Measurements from ENCODE around the gene TTC3.

Gene TTC3

GRCh38 chr21:37244501-37245095 lies 171.5 kb downstream of the TTC3 start:
- Histone ChIP-seq H3K9me3 (ENCODE audit: insufficient read depth, low read depth, low read length) (no peaks in the 10 kb centered on the region), H3K4me1 (ENCODE audit: control insufficient read depth in 1 of 2, insufficient read depth in 2 of 2, low read length in 2 of 2) (peaks cover 0 to 7% of the 10 kb centered on the region in 2 experiments), H4K91ac (ENCODE audit: low read depth, low read length) (no peak overlapping the region), H3K27ac (ENCODE audit: low read depth, low read length) (no peak overlapping the region), H3K4me2 (ENCODE audit: low read length) (no peak overlapping the region), H2BK120ac (ENCODE audit: insufficient read depth, low read length, poor library complexity) (no peak overlapping the region), H2AK5ac (ENCODE audit: low read length) (no peak overlapping the region), H3K23ac (ENCODE audit: low read length) (no peak overlapping the region), H3K79me1 (ENCODE audit: low read length) (no peaks in the 10 kb centered on the region), H3K4me3 (ENCODE audit: low read depth, low read length) (no peak overlapping the region), H2BK5ac (ENCODE audit: low read depth, low read length, poor library complexity) (no peak overlapping the region), H3K18ac (ENCODE audit: low read length) (peak overlapping the region; percentile 12), H3K79me2 (ENCODE audit: control insufficient read depth, insufficient read depth, low read length, poor library complexity) (no peaks in the 10 kb centered on the region), H4K8ac (ENCODE audit: low read depth, low read length) (no peak overlapping the region), H3K27me3 (ENCODE audit: insufficient read depth, low read length) (no peaks in the 10 kb centered on the region), H3K9ac (ENCODE audit: low read length) (no peak overlapping the region), H3K14ac (ENCODE audit: low read length) (no peak overlapping the region), H3K36me3 (ENCODE audit: control insufficient read depth in 1 of 2, insufficient read depth in 2 of 2, low read length in 2 of 2) (no peaks in the 10 kb centered on the region), H4K12ac (ENCODE audit: low read depth, low read length) (no peak overlapping the region), H2AFZ (ENCODE audit: insufficient read depth, low read length, poor library complexity) (no peak overlapping the region), H3K4ac (ENCODE audit: low read depth, low read length) (peak overlapping the region; percentile 39), H2BK12ac (ENCODE audit: low read length) (no peak overlapping the region)
- no peak for DNase-seq
- no CpG with 5 or more reads among the region's 12 CpGs for WGBS (ENCODE audit: extremely low coverage, insufficient coverage, insufficient read length)

DNA sequence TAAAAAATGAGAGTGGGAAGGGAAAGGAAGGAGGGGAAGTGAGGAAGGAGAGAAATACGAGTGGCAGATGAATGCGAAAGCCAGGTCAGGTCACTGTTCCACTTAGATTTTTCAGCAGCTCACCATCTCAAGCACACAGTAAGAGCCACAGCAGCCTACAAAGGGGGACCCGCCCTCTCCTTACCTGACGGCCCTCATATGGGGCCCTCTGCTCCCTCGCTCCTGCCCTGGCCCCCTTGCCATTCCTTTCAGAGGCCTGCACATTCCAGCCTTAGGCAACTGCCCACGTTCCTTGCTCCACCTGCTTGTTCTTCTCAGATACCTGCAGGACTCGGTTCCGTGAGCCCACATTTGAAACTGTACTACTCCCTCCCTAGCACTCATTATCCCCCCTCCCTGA lies 172.1 kb downstream of the TTC3 start:
- Histone ChIP-seq H2AFZ (ENCODE audit: insufficient read depth, low read length, poor library complexity) (no peak overlapping the region), H3K23ac (ENCODE audit: low read length) (no peak overlapping the region), H3K27ac (ENCODE audit: low read depth, low read length) (no peak overlapping the region), H3K4me3 (ENCODE audit: low read depth, low read length) (no peak overlapping the region), H4K8ac (ENCODE audit: low read depth, low read length) (no peak overlapping the region), H3K18ac (ENCODE audit: low read length) (no peak overlapping the region), H2AK5ac (ENCODE audit: low read length) (no peak overlapping the region), H4K91ac (ENCODE audit: low read depth, low read length) (no peak overlapping the region), H3K4me1 (ENCODE audit: control insufficient read depth in 1 of 2, insufficient read depth in 2 of 2, low read length in 2 of 2) (peaks cover 0 to 7% of the 10 kb centered on the region in 2 experiments), H2BK120ac (ENCODE audit: insufficient read depth, low read length, poor library complexity) (no peak overlapping the region), H3K79me2 (ENCODE audit: control insufficient read depth, insufficient read depth, low read length, poor library complexity) (no peaks in the 10 kb centered on the region), H3K9ac (ENCODE audit: low read length) (no peak overlapping the region), H3K36me3 (ENCODE audit: control insufficient read depth in 1 of 2, insufficient read depth in 2 of 2, low read length in 2 of 2) (no peaks in the 10 kb centered on the region), H3K4me2 (ENCODE audit: low read length) (no peak overlapping the region), H2BK5ac (ENCODE audit: low read depth, low read length, poor library complexity) (no peak overlapping the region), H2BK12ac (ENCODE audit: low read length) (no peak overlapping the region), H3K4ac (ENCODE audit: low read depth, low read length) (no peak overlapping the region), H3K14ac (ENCODE audit: low read length) (no peak overlapping the region), H3K79me1 (ENCODE audit: low read length) (no peaks in the 10 kb centered on the region), H4K12ac (ENCODE audit: low read depth, low read length) (no peak overlapping the region), H3K27me3 (ENCODE audit: insufficient read depth, low read length) (no peaks in the 10 kb centered on the region), H3K9me3 (ENCODE audit: insufficient read depth, low read depth, low read length) (no peaks in the 10 kb centered on the region)
- peak; percentile 19 to 60 for DNase-seq
- WGBS (ENCODE audit: extremely low coverage, insufficient coverage, insufficient read length), result 100% methylated on average over 1 of the region's 8 CpGs

DNA sequence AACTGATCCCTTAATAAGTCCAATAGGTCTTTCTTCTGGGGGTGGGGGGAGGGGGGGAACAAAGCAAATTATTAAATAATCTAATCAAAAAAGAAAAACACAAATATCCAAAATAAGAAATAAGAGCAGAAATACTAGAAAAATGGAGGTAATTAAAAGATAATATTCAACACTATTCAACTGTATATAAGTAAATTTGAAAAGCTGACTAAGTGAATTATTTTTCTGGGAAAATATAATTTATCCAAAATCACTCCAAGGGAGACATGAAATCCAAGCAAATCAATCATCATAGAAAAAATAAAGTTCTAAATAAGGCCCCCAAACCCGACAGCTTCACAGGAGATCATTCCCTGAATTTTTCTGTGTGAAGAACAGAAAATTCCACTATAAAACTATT lies 175.2 kb downstream of the TTC3 start:
- H4K12ac ChIP-seq (ENCODE audit: low read depth, low read length), result no peak overlapping the region
- H4K8ac ChIP-seq (ENCODE audit: low read depth, low read length), result no peak overlapping the region
- no peak overlapping the region for H3K4me3 ChIP-seq (ENCODE audit: low read depth, low read length)
- H3K36me3 ChIP-seq (ENCODE audit: control insufficient read depth in 1 of 2, insufficient read depth in 2 of 2, low read length in 2 of 2), result no peaks in the 10 kb centered on the region
- no peak overlapping the region for H3K23ac ChIP-seq (ENCODE audit: low read length)
- H3K18ac ChIP-seq (ENCODE audit: low read length), result no peak overlapping the region
- H2AFZ ChIP-seq (ENCODE audit: insufficient read depth, low read length, poor library complexity), result no peak overlapping the region
- no peak overlapping the region for H2BK120ac ChIP-seq (ENCODE audit: insufficient read depth, low read length, poor library complexity)
- H3K27ac ChIP-seq (ENCODE audit: low read depth, low read length), result no peak overlapping the region
- peaks cover 0 to 7% of the 10 kb centered on the region in 2 experiments for H3K4me1 ChIP-seq (ENCODE audit: control insufficient read depth in 1 of 2, insufficient read depth in 2 of 2, low read length in 2 of 2)
- DNase-seq, result no peak
- no peak overlapping the region for H2BK5ac ChIP-seq (ENCODE audit: low read depth, low read length, poor library complexity)
- H3K4me2 ChIP-seq (ENCODE audit: low read length), result no peak overlapping the region
- no CpG with 5 or more reads among the region's 1 CpG for WGBS (ENCODE audit: extremely low coverage, insufficient coverage, insufficient read length)
- H4K91ac ChIP-seq (ENCODE audit: low read depth, low read length), result no peak overlapping the region
- no peak overlapping the region for H3K14ac ChIP-seq (ENCODE audit: low read length)
- no peak overlapping the region for H2BK12ac ChIP-seq (ENCODE audit: low read length)
- no peaks in the 10 kb centered on the region for H3K79me1 ChIP-seq (ENCODE audit: low read length)
- H3K4ac ChIP-seq (ENCODE audit: low read depth, low read length), result no peak overlapping the region
- no peaks in the 10 kb centered on the region for H3K9me3 ChIP-seq (ENCODE audit: insufficient read depth, low read depth, low read length)
- H3K27me3 ChIP-seq (ENCODE audit: insufficient read depth, low read length), result no peaks in the 10 kb centered on the region
- H3K9ac ChIP-seq (ENCODE audit: low read length), result no peak overlapping the region
- no peak overlapping the region for H2AK5ac ChIP-seq (ENCODE audit: low read length)
- peaks cover 2% of the 10 kb centered on the region for H3K79me2 ChIP-seq (ENCODE audit: control insufficient read depth, insufficient read depth, low read length, poor library complexity)

DNA sequence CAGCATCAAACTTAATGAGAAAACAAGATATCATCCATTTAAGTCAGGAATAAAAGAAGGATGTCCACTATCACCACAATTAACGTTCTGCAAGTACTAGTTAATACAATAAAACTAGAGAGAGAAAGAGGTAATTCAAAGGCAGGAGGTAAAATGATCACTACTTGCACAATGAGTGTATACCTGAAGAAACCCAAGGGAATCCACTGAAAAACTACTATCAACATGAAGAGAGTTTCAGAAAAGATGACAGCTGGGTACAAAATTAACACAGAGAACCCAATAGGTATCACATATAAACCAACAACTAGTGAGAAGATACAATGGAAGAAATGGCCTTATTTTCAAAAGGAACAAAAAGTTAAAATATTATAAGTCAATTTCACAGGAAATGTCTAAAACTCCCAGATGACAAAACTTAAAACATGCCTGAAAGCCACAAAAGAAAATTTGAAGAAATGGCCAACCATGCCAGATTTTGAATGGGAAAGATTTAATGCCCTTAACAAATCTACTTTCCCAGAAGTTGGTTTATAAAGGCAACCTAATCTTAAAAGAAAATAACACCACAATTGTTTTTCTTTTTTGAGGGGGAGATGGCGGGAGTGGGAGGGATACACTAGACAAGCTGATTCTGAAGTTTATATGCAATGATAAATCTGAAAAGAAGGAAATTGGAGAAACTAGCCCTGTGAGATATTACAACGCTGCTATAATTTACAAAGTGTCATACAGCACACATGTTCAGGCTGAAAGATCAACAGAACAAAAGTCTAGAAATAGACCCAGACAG lies 176.3 kb downstream of the TTC3 start:
- H3K14ac ChIP-seq (ENCODE audit: low read length), result no peak overlapping the region
- no peaks in the 10 kb centered on the region for H3K79me1 ChIP-seq (ENCODE audit: low read length)
- H3K23ac ChIP-seq (ENCODE audit: low read length), result no peak overlapping the region
- no peak overlapping the region for H2AFZ ChIP-seq (ENCODE audit: insufficient read depth, low read length, poor library complexity)
- WGBS (ENCODE audit: extremely low coverage, insufficient coverage, insufficient read length), result no CpG with 5 or more reads among the region's 3 CpGs
- no peak overlapping the region for H2BK12ac ChIP-seq (ENCODE audit: low read length)
- H3K18ac ChIP-seq (ENCODE audit: low read length), result no peak overlapping the region
- H3K9me3 ChIP-seq (ENCODE audit: insufficient read depth, low read depth, low read length), result no peaks in the 10 kb centered on the region
- no peak overlapping the region for H4K91ac ChIP-seq (ENCODE audit: low read depth, low read length)
- no peaks in the 10 kb centered on the region for H3K36me3 ChIP-seq (ENCODE audit: control insufficient read depth in 1 of 2, insufficient read depth in 2 of 2, low read length in 2 of 2)
- H4K8ac ChIP-seq (ENCODE audit: low read depth, low read length), result no peak overlapping the region
- H3K9ac ChIP-seq (ENCODE audit: low read length), result no peak overlapping the region
- no peak overlapping the region for H2BK5ac ChIP-seq (ENCODE audit: low read depth, low read length, poor library complexity)
- no peak overlapping the region for H2BK120ac ChIP-seq (ENCODE audit: insufficient read depth, low read length, poor library complexity)
- no peak for DNase-seq
- H3K4me2 ChIP-seq (ENCODE audit: low read length), result no peak overlapping the region
- peaks cover 2% of the 10 kb centered on the region for H3K79me2 ChIP-seq (ENCODE audit: control insufficient read depth, insufficient read depth, low read length, poor library complexity)
- H3K4ac ChIP-seq (ENCODE audit: low read depth, low read length), result no peak overlapping the region
- no peak overlapping the region for H3K4me3 ChIP-seq (ENCODE audit: low read depth, low read length)
- no peak overlapping the region for H4K12ac ChIP-seq (ENCODE audit: low read depth, low read length)
- H3K27me3 ChIP-seq (ENCODE audit: insufficient read depth, low read length), result no peaks in the 10 kb centered on the region
- H3K4me1 ChIP-seq (ENCODE audit: control insufficient read depth in 1 of 2, insufficient read depth in 2 of 2, low read length in 2 of 2), result peaks cover 0 to 7% of the 10 kb centered on the region in 2 experiments
- H3K27ac ChIP-seq (ENCODE audit: low read depth, low read length), result no peak overlapping the region
- no peak overlapping the region for H2AK5ac ChIP-seq (ENCODE audit: low read length)

Data from trophoblast cell (in vitro differentiated cells and primary cell).